ENCODE results near the gene ZNF425.

GRCh38 chr7:149071641-149072437 is 54.3 kb downstream of the ZNF425 start:
- TF ChIP-seq EZH2 (IDR thresholded peaks at IDR 0.05) (no peak), POLR2AphosphoS5 (IDR thresholded peaks at IDR 0.05; ENCODE audit: borderline replicate concordance, low read depth, low read length) (no peak), FOXP2 (optimal IDR thresholded peaks at IDR 0.05; ENCODE audit: control extremely low read depth, extremely low read length, insufficient read depth) (no peak)
